ENCODE measurements around the gene XPR1. TPM values are rescaled to one million over a fixed set of nuclear protein-coding genes. Genes with fewer than 3 reads are reported as not detected.

The XPR1 gene
- total and polyA plus RNA-seq, 10 of the 15 experiments (the other 5 are each of a cell fraction or from before 2014, with no cell fraction given) = 1.1 to 33.9 (median 11.3) TPM

- 83% methylated on average over 28 of the region's 28 CpGs for WGBS (ENCODE audit: insufficient coverage, insufficient replicate concordance, low lambda C conversion rate, missing lambda C conversion rate)
- in situ Hi-C loops (cut with MboI) = no loop called here
Observed at GRCh38 chr1:180936110-180937011, 304.5 kb downstream of the XPR1 start.

More at GRCh38 chr1:180936110-180937011, 304.5 kb downstream of the XPR1 start:
- Histone ChIP-seq H3K9me3 (replicated peaks; ENCODE audit: control insufficient read depth, insufficient read depth, low read length) (no peaks in the 10 kb centered on the region), H3K4me3 (no peak overlapping the region), H2AFZ (ENCODE audit: control insufficient read depth, low read depth, low read length) (no peak overlapping the region), H3K27me3 (replicated peaks in 1 of 2; ENCODE audit: control insufficient read depth in 2 of 2, insufficient read depth in 2 of 2, low read length in 1 of 2) (no peaks in the 10 kb centered on the region; a peak in 1 of 4 replicates), H4K20me1 (ENCODE audit: control insufficient read depth, insufficient read depth) (no peaks in the 10 kb centered on the region), H3K4me1 (ENCODE audit: control insufficient read depth, insufficient read depth, low read length) (peaks cover 14% of the 10 kb centered on the region), H3K9ac (ENCODE audit: control insufficient read depth, insufficient read depth, low read length) (no peak overlapping the region), H3K36me3 (ENCODE audit: control insufficient read depth in 2 of 2, insufficient read depth in 2 of 2, low read length in 1 of 2) (no peaks in the 10 kb centered on the region), H3K79me2 (ENCODE audit: control insufficient read depth, insufficient read depth, low read length) (no peaks in the 10 kb centered on the region), H3K27ac (ENCODE audit: control insufficient read depth, insufficient read depth) (no peak overlapping the region), H3K4me2 (ENCODE audit: control insufficient read depth, insufficient read depth) (no peak overlapping the region)
- DNase-seq (ENCODE audit: low read depth, low spot score) = no peak
- TF ChIP-seq, protein P1, sequence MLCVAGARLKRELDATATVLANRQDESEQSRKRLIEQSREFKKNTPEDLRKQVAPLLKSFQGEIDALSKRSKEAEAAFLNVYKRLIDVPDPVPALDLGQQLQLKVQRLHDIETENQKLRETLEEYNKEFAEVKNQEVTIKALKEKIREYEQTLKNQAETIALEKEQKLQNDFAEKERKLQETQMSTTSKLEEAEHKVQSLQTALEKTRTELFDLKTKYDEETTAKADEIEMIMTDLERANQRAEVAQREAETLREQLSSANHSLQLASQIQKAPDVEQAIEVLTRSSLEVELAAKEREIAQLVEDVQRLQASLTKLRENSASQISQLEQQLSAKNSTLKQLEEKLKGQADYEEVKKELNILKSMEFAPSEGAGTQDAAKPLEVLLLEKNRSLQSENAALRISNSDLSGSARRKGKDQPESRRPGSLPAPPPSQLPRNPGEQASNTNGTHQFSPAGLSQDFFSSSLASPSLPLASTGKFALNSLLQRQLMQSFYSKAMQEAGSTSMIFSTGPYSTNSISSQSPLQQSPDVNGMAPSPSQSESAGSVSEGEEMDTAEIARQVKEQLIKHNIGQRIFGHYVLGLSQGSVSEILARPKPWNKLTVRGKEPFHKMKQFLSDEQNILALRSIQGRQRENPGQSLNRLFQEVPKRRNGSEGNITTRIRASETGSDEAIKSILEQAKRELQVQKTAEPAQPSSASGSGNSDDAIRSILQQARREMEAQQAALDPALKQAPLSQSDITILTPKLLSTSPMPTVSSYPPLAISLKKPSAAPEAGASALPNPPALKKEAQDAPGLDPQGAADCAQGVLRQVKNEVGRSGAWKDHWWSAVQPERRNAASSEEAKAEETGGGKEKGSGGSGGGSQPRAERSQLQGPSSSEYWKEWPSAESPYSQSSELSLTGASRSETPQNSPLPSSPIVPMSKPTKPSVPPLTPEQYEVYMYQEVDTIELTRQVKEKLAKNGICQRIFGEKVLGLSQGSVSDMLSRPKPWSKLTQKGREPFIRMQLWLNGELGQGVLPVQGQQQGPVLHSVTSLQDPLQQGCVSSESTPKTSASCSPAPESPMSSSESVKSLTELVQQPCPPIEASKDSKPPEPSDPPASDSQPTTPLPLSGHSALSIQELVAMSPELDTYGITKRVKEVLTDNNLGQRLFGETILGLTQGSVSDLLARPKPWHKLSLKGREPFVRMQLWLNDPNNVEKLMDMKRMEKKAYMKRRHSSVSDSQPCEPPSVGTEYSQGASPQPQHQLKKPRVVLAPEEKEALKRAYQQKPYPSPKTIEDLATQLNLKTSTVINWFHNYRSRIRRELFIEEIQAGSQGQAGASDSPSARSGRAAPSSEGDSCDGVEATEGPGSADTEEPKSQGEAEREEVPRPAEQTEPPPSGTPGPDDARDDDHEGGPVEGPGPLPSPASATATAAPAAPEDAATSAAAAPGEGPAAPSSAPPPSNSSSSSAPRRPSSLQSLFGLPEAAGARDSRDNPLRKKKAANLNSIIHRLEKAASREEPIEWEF (IDR thresholded peaks at IDR 0.05; ENCODE audit: insufficient replicate concordance, low read depth, low read length) = no peak
- TF ChIP-seq ZNF622 (IDR thresholded peaks at IDR 0.05) = no peak
- TF ChIP-seq EZH2 (IDR thresholded peaks at IDR 0.05; ENCODE audit: borderline replicate concordance, control insufficient read depth, low read depth, low read length) = no peak
- TF ChIP-seq RELA (IDR thresholded peaks at IDR 0.05; ENCODE audit: borderline replicate concordance, partially characterized antibody) = no peak
- TF ChIP-seq ZNF217 (IDR thresholded peaks at IDR 0.05) = no peak
- TF ChIP-seq, protein P2, sequence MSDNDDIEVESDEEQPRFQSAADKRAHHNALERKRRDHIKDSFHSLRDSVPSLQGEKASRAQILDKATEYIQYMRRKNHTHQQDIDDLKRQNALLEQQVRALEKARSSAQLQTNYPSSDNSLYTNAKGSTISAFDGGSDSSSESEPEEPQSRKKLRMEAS (IDR thresholded peaks at IDR 0.05; ENCODE audit: low read depth, low read length) = no peak
- TF ChIP-seq RB1 (IDR thresholded peaks at IDR 0.05; ENCODE audit: borderline replicate concordance) = no peak
- no peak for TF ChIP-seq SREBF2 (IDR thresholded peaks at IDR 0.05; ENCODE audit: low read length)
- no peak for TF ChIP-seq SKIL (IDR thresholded peaks at IDR 0.05; ENCODE audit: low read depth, poor library complexity, severe bottlenecking)
- TF ChIP-seq RCOR1 (conservative IDR thresholded peaks at IDR 0.05; ENCODE audit: low read depth, low read length) = no peak
- intact Hi-C loops (cut with micrococcal nuclease; ENCODE audit: unreplicated experiment) = no loop called here
- ChIA-PET POLR2A (no interaction called here), SMC1A (ENCODE audit: uncharacterized antibody, unreplicated experiment) (no interaction called here), CTCF (interaction anchor here (0.6 to 1.3 kb wide), 6 partner anchors 15 to 421 kb away, joined by 3 to 4 read pairs (median 3); partner anchors contain the start of gene KIAA1614), RAD21 (ENCODE audit: unreplicated experiment) (interaction anchor here (1.2 kb wide), 1 partner anchor 16 kb away, joined by 4 read pairs; no protein-coding TSS in a partner anchor)
- FAIRE-seq = no peak
- BruUV-seq (replicated peaks) = no TSS peak
- no peak for ATAC-seq
